ENCODE measurements around the gene HCAR3.
"Not testable (repeated sequence)": the region's sequence is repeated elsewhere in the genome, so short reads cannot be mapped to it uniquely, and the experiment has no call there.

Gene HCAR3

DNA sequence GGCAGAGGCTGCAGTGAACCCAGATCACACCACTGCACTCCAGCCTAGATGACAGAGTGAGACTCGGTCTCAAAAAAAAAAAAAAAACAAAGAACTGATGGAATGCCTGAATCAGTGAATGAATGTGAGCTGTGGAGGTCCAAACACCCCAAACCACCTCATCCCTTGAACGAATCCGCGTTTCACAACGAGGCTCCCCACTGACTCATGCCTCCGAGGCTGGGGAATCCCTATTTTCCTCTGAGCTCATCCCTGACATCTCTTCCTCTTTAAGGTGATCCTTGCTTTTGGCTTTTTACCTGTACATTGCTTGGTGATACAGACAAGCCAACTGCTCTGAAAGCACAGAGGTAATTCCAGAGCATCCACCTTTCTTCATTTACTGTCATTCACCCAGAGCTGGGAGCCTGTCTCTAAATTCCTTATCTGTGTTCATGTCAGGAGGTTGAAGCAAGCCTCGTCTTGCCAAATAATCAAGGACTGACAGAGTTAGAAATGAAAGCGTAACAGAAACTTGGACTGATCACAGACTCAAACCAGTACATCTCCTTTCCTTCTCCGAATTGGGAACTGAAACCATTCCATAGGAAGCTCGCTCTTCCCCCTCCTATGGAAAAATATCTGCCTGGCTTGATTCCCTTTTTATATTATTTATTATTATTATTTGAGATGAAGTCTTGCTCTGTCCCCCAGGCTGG lies 3.0 kb downstream of the HCAR3 start:
- H3K36me3 ChIP-seq (ENCODE audit: control insufficient read depth, insufficient read depth, low read length); H3K4me3 ChIP-seq (ENCODE audit: low read depth, low read length); H3K9me3 ChIP-seq (ENCODE audit: control insufficient read depth, insufficient read depth, low read length); H3K4me1 ChIP-seq (ENCODE audit: control insufficient read depth, insufficient read depth, low read length); H3K27me3 ChIP-seq (ENCODE audit: control insufficient read depth, insufficient read depth, low read length); H3K9ac ChIP-seq (ENCODE audit: low read depth, low read length): not testable (repeated sequence)

DNA sequence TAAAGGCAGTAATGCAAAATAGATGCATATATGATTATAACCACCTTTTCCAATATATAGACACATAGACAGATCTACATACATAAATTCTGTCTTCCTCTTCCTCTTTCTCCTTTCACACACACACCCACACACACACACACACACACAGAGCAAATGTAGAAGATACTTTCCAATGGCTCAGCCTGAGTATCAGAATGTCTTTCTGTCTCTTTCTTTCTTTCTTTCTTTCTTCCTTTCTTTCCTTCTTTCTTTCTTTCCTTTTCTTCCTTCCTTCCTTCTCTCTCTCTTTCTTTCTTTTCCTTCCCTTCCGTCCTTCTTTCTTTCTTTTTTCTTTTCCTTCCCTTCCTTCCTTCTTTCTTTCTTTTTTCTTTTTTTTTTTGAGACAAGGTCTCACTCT lies 5.3 kb downstream of the HCAR3 start:
- not testable (repeated sequence) for H3K27me3 ChIP-seq (ENCODE audit: control insufficient read depth, insufficient read depth, low read length); H3K9me3 ChIP-seq (ENCODE audit: control insufficient read depth, insufficient read depth, low read length); H3K4me1 ChIP-seq (ENCODE audit: control insufficient read depth, insufficient read depth, low read length); H3K4me3 ChIP-seq (ENCODE audit: low read depth, low read length); H3K9ac ChIP-seq (ENCODE audit: low read depth, low read length); H3K36me3 ChIP-seq (ENCODE audit: control insufficient read depth, insufficient read depth, low read length)

- not testable (repeated sequence) for H3K27me3 ChIP-seq (ENCODE audit: control insufficient read depth, insufficient read depth, low read length); H3K4me3 ChIP-seq (ENCODE audit: low read depth, low read length); H3K36me3 ChIP-seq (ENCODE audit: control insufficient read depth, insufficient read depth, low read length); H3K9me3 ChIP-seq (ENCODE audit: control insufficient read depth, insufficient read depth, low read length); H3K9ac ChIP-seq (ENCODE audit: low read depth, low read length); H3K4me1 ChIP-seq (ENCODE audit: control insufficient read depth, insufficient read depth, low read length)
Observed at GRCh38 chr12:122710341-122710740, 6.3 kb downstream of the HCAR3 start.

- H3K4me3 ChIP-seq (ENCODE audit: low read depth, low read length); H3K4me1 ChIP-seq (ENCODE audit: control insufficient read depth, insufficient read depth, low read length); H3K27me3 ChIP-seq (ENCODE audit: control insufficient read depth, insufficient read depth, low read length); H3K36me3 ChIP-seq (ENCODE audit: control insufficient read depth, insufficient read depth, low read length); H3K9ac ChIP-seq (ENCODE audit: low read depth, low read length); H3K9me3 ChIP-seq (ENCODE audit: control insufficient read depth, insufficient read depth, low read length): not testable (repeated sequence)
Observed at GRCh38 chr12:122709287-122709686, 7.3 kb downstream of the HCAR3 start.

- not testable (repeated sequence) for H3K9ac ChIP-seq (ENCODE audit: low read depth, low read length); H3K4me3 ChIP-seq (ENCODE audit: low read depth, low read length); H3K36me3 ChIP-seq (ENCODE audit: control insufficient read depth, insufficient read depth, low read length); H3K9me3 ChIP-seq (ENCODE audit: control insufficient read depth, insufficient read depth, low read length); H3K4me1 ChIP-seq (ENCODE audit: control insufficient read depth, insufficient read depth, low read length); H3K27me3 ChIP-seq (ENCODE audit: control insufficient read depth, insufficient read depth, low read length)
Observed at GRCh38 chr12:122703841-122704240, 12.8 kb downstream of the HCAR3 start.

GRCh38 chr12:122702890-122703611 lies 13.6 kb downstream of the HCAR3 start, which contains the start of gene HCAR2:
TSS of gene HCAR2 (minus strand) at chr12:122703357. CDS start at chr12:122703283, 74 bp downstream.
- H3K9me3 ChIP-seq (ENCODE audit: control insufficient read depth, insufficient read depth, low read length); H3K27me3 ChIP-seq (ENCODE audit: control insufficient read depth, insufficient read depth, low read length); H3K4me3 ChIP-seq (ENCODE audit: low read depth, low read length); H3K4me1 ChIP-seq (ENCODE audit: control insufficient read depth, insufficient read depth, low read length); H3K36me3 ChIP-seq (ENCODE audit: control insufficient read depth, insufficient read depth, low read length); H3K9ac ChIP-seq (ENCODE audit: low read depth, low read length): not testable (repeated sequence)

- H3K4me3 ChIP-seq (ENCODE audit: low read depth, low read length); H3K36me3 ChIP-seq (ENCODE audit: control insufficient read depth, insufficient read depth, low read length); H3K9me3 ChIP-seq (ENCODE audit: control insufficient read depth, insufficient read depth, low read length); H3K9ac ChIP-seq (ENCODE audit: low read depth, low read length); H3K27me3 ChIP-seq (ENCODE audit: control insufficient read depth, insufficient read depth, low read length); H3K4me1 ChIP-seq (ENCODE audit: control insufficient read depth, insufficient read depth, low read length): not testable (repeated sequence)
Observed at GRCh38 chr12:122701481-122701880, 15.1 kb downstream of the HCAR3 start.

- not testable (repeated sequence) for H3K9me3 ChIP-seq (ENCODE audit: control insufficient read depth, insufficient read depth, low read length); H3K27me3 ChIP-seq (ENCODE audit: control insufficient read depth, insufficient read depth, low read length); H3K4me3 ChIP-seq (ENCODE audit: low read depth, low read length); H3K4me1 ChIP-seq (ENCODE audit: control insufficient read depth, insufficient read depth, low read length); H3K36me3 ChIP-seq (ENCODE audit: control insufficient read depth, insufficient read depth, low read length); H3K9ac ChIP-seq (ENCODE audit: low read depth, low read length)
Observed at GRCh38 chr12:122700038-122700710, 16.4 kb downstream of the HCAR3 start.

GRCh38 chr12:122696922-122697321 lies 19.7 kb downstream of the HCAR3 start:
- not testable (repeated sequence) for H3K9ac ChIP-seq (ENCODE audit: low read depth, low read length); H3K36me3 ChIP-seq (ENCODE audit: control insufficient read depth, insufficient read depth, low read length); H3K4me3 ChIP-seq (ENCODE audit: low read depth, low read length); H3K27me3 ChIP-seq (ENCODE audit: control insufficient read depth, insufficient read depth, low read length); H3K4me1 ChIP-seq (ENCODE audit: control insufficient read depth, insufficient read depth, low read length); H3K9me3 ChIP-seq (ENCODE audit: control insufficient read depth, insufficient read depth, low read length)

DNA sequence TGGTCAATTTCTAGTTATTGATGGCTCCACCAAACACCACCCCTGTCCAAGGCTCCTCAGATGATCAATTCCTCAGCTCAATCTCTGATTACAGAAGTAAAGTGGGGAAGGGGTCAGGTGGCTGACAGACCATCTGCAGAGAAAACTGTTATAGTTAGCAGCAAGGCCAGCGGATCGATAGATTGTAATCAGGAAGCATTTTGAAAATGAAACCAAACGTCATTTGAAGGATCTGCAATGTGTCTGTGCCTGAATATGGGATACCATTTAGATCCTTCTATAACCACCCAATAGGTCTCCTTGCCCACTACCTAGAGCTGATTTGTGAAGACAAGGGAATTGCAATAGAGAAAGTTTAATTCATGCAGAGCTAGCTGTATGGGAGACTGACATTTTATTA lies 25.0 kb downstream of the HCAR3 start:
- no peak overlapping the region for H3K9ac ChIP-seq (ENCODE audit: low read depth, low read length)

DNA sequence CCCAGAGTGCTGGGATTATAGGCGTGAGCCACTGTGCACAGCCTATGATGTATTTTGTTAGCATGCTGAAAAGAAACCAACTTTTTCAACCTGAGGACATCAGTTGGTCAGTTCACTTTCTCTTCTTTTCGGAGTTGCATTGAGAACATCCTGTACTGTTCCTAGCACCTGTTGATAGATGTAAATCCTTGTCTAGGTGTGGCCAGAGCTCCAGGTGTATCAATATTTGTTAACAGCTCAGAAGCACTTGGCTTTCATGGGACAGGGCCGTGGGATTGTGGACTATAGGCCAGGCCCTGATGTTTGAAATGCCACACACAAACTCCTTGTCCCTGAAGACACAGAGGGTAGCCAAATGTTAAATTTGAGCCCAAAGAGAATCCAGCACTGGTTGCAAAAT lies 28.3 kb downstream of the HCAR3 start:
- H3K9ac ChIP-seq (ENCODE audit: low read depth, low read length) = no peak overlapping the region
- no peaks in the 10 kb centered on the region for H3K27me3 ChIP-seq (ENCODE audit: control insufficient read depth, insufficient read depth, low read length)
- no peaks in the 10 kb centered on the region for H3K4me1 ChIP-seq (ENCODE audit: control insufficient read depth, insufficient read depth, low read length)
- no peaks in the 10 kb centered on the region for H3K9me3 ChIP-seq (ENCODE audit: control insufficient read depth, insufficient read depth, low read length)
- H3K36me3 ChIP-seq (ENCODE audit: control insufficient read depth, insufficient read depth, low read length) = no peaks in the 10 kb centered on the region
- H3K4me3 ChIP-seq (ENCODE audit: low read depth, low read length) = no peak overlapping the region

More for the DNA sequence above, 25.0 kb downstream of the HCAR3 start:
- Histone ChIP-seq H3K9me3 (ENCODE audit: control insufficient read depth, insufficient read depth, low read length) (no peaks in the 10 kb centered on the region), H3K36me3 (ENCODE audit: control insufficient read depth, insufficient read depth, low read length) (no peaks in the 10 kb centered on the region), H3K4me1 (ENCODE audit: control insufficient read depth, insufficient read depth, low read length) (no peaks in the 10 kb centered on the region), H3K27me3 (ENCODE audit: control insufficient read depth, insufficient read depth, low read length) (no peaks in the 10 kb centered on the region), H3K4me3 (ENCODE audit: low read depth, low read length) (no peak overlapping the region)

DNA sequence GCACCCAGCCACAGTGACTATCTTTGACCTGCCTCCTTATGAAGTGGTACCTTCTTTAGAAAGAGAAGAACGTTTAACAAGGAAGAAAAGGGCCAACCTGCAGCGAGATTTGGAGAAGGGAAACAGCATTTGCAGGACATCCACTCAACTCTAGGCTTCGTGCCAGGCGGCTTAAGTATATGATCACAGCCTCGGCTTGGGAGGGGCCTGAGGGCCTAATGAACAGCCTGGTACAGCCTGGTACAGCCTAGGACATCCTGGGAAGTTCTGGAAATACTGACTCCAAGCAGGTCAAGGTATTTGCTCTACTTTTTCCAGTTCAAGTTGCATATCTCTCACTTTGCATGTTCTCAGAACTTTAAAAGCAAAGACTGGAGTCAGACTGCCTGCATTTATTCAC lies 29.5 kb downstream of the HCAR3 start:
- no peaks in the 10 kb centered on the region for H3K9me3 ChIP-seq (ENCODE audit: control insufficient read depth, insufficient read depth, low read length)
- H3K4me3 ChIP-seq (ENCODE audit: low read depth, low read length) = no peak overlapping the region
- H3K9ac ChIP-seq (ENCODE audit: low read depth, low read length) = no peak overlapping the region

More for the DNA sequence above, 29.5 kb downstream of the HCAR3 start:
- H3K36me3 ChIP-seq (ENCODE audit: control insufficient read depth, insufficient read depth, low read length) = no peaks in the 10 kb centered on the region
- H3K27me3 ChIP-seq (ENCODE audit: control insufficient read depth, insufficient read depth, low read length) = no peaks in the 10 kb centered on the region
- H3K4me1 ChIP-seq (ENCODE audit: control insufficient read depth, insufficient read depth, low read length) = no peaks in the 10 kb centered on the region

All from iPS-15b (cell line).